AG04449 (cell line): ENCODE results near the gene IL37.

ENCODE experiments used
- CTCF ChIA-PET: fragments of 350-600 bp; formaldehyde crosslinking; extraction: SDS; loops from one replicate; lab custom pipeline; 2021; ENCODE audit warnings: antibody characterized with exemption; lab: Yijun Ruan, JAX
- POLR2A ChIA-PET: fragments of 400-600, 350-600 bp; formaldehyde crosslinking; extraction: SDS; loops from one replicate; lab custom pipeline; 2020; ENCODE audit warnings: antibody characterized with exemption, inconsistent platforms; lab: Yijun Ruan, JAX
- DNase-seq: peaks from one replicate; pipeline ENCODE4 v3.0.0-alpha.2; 2010; ENCODE audit warnings: low read depth, low spot score
- H3K4me3 ChIP-seq: 2 replicates; pipeline ENCODE4 v1.5.1; 2011; ENCODE audit warnings: low read depth, mild to moderate bottlenecking, control low read depth, low read length
- CTCF ChIP-seq: IDR thresholded peaks from one replicate; pipeline ENCODE4 v1.5.1; 2011; ENCODE audit warnings: mild to moderate bottlenecking, moderate library complexity, low read length, control low read depth, inconsistent platforms; ENCODE audit not compliant: insufficient read depth; ENCODE audit errors: missing control alignments

IL37 gene

GRCh38 chr2:112886291-112886690, 24.7 kb upstream of the IL37 start:
- no peak for TF ChIP-seq CTCF
- DNase-seq = no peak
- ChIA-PET CTCF (interaction anchor here (0.8 to 3.8 kb wide), 9 partner anchors 18 to 144 kb away, joined by 3 to 60 read pairs (median 12); partner anchors contain the start of gene IL1B), POLR2A (no interaction called here)
- H3K4me3 ChIP-seq = no peak overlapping the region

- no peak overlapping the region for H3K4me3 ChIP-seq
- POLR2A ChIA-PET = no interaction called here
- no peak for TF ChIP-seq CTCF
- no peak for DNase-seq
- CTCF ChIA-PET = interaction anchor here (3.8 kb wide), 1 partner anchor 139 kb away, joined by 60 read pairs; no protein-coding TSS in a partner anchor
These were observed 22.8 kb upstream of the IL37 start for GRCh38 chr2:112887964-112888749.

- POLR2A ChIA-PET = no interaction called here
- CTCF ChIA-PET = interaction anchor here (1.3 to 2.5 kb wide), 2 partner anchors 52 to 141 kb away, joined by 6 to 10 read pairs; no protein-coding TSS in a partner anchor
- no peak overlapping the region for H3K4me3 ChIP-seq
- DNase-seq = no peak
- no peak for TF ChIP-seq CTCF
These were observed 21.0 kb upstream of the IL37 start for GRCh38 chr2:112889976-112890375.

- ChIA-PET CTCF (interaction anchor here (1.2 to 2.5 kb wide), 2 partner anchors 51 to 142 kb away, joined by 3 to 10 read pairs; no protein-coding TSS in a partner anchor), POLR2A (no interaction called here)
- H3K4me3 ChIP-seq = no peak overlapping the region
- no peak for DNase-seq
- no peak for TF ChIP-seq CTCF
These were observed 19.6 kb upstream of the IL37 start for GRCh38 chr2:112891385-112891831.

- TF ChIP-seq CTCF = no peak
- ChIA-PET CTCF (no interaction called here), POLR2A (no interaction called here)
- H3K4me3 ChIP-seq = no peak overlapping the region
- no peak for DNase-seq
These were observed 17.2 kb upstream of the IL37 start for GRCh38 chr2:112893752-112894151.

GRCh38 chr2:112896909-112897623, 13.9 kb upstream of the IL37 start:
- ChIA-PET CTCF (no interaction called here), POLR2A (no interaction called here)
- no peak overlapping the region for H3K4me3 ChIP-seq
- no peak for DNase-seq
- no peak for TF ChIP-seq CTCF
